ENCODE measurements around the gene SLC2A9.

DNA sequence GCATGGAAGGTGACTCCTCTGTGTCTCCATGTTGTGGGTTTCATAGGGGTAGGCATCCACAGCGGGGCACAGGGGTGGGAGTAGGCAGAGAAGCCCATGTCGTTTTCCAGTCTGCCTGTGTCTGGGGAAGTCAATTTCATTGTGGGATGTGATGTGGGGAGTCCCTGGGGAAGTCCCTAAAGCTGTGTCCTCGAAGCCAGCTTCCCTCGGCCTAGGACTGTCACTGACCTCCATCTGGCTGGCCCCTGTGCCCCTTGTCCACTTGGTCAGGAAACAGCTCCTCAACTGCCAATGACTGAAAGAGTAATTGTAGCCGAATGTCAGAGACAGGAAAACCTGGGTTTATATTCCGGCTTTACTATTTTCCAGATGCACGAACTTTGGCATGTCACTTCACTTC lies 130.2 kb downstream of the SLC2A9 start:
- no peak for TF ChIP-seq CTCF (IDR thresholded peaks at IDR 0.05)
- TF ChIP-seq POLR2AphosphoS5 (IDR thresholded peaks at IDR 0.05): no peak
